DND-41 (cell line): ENCODE results near the gene MAPKAPK2.

ENCODE experiments used
- ATAC-seq: fragments of 200-7000 bp; cut with Tn5 transposase; 3 replicates; pipeline ENCODE4 v1.9.1; 2021; ENCODE audit warnings: low read depth; ENCODE audit not compliant: insufficient read depth
- DNase-seq: peaks from one replicate; pipeline ENCODE4 v3.0.0-alpha.2; 2020
- H2AFZ ChIP-seq: 2 replicates; pipeline ENCODE4 v1.6.0; 2012; ENCODE audit warnings: low read depth, low read length
- H3K27ac ChIP-seq: 2 replicates; pipeline ENCODE4 v1.5.1; 2012; ENCODE audit warnings: low read length, inconsistent platforms
- H3K27me3 ChIP-seq: fragments of 200-600 bp; sonication (generic); 2 replicates; pipeline ENCODE4 v1.6.0; 2012; ENCODE audit warnings: low read length, mild to moderate bottlenecking, inconsistent platforms; ENCODE audit not compliant: insufficient read depth, poor library complexity
- H3K36me3 ChIP-seq: 2 replicates; pipeline ENCODE4 v1.5.1; 2012; ENCODE audit warnings: low read length, inconsistent platforms; ENCODE audit not compliant: insufficient read depth
- H3K4me1 ChIP-seq: 2 replicates; pipeline ENCODE4 v1.5.1; 2012; ENCODE audit warnings: mild to moderate bottlenecking, low read length; ENCODE audit not compliant: insufficient read depth
- H3K4me2 ChIP-seq: 2 replicates; pipeline ENCODE4 v1.6.0; 2012; ENCODE audit warnings: mild to moderate bottlenecking, moderate library complexity, low read length, inconsistent platforms; ENCODE audit not compliant: insufficient read depth
- H3K4me3 ChIP-seq, 2 experiments: fragments of 200-600 bp in 1 of 2; shearing (Covaris generic) in 1 of 2; 2 replicates each; pipeline ENCODE4 v1.5.1; 2012 to 2016; ENCODE audit warnings: inconsistent platforms in 2 of 2, low read length in 2 of 2, mild to moderate bottlenecking in 2 of 2, low read depth in 1 of 2, moderate library complexity in 1 of 2
- H3K79me2 ChIP-seq: 2 replicates; pipeline ENCODE4 v1.6.0; 2012; ENCODE audit warnings: low read length, inconsistent platforms; ENCODE audit not compliant: insufficient read depth
- H3K9ac ChIP-seq: 2 replicates; pipeline ENCODE4 v1.6.0; 2012; ENCODE audit warnings: low read depth, mild to moderate bottlenecking, inconsistent platforms, low read length, moderate library complexity
- H3K9me3 ChIP-seq: 2 replicates; pipeline ENCODE4 v1.5.1; 2012; ENCODE audit warnings: low read length, moderate library complexity, mild to moderate bottlenecking, inconsistent platforms; ENCODE audit not compliant: insufficient read depth, severe bottlenecking
- H4K20me1 ChIP-seq: 2 replicates; pipeline ENCODE4 v1.6.0; 2012; ENCODE audit warnings: low read length; ENCODE audit not compliant: insufficient read depth
- CTCF ChIP-seq: IDR thresholded peaks from 2 replicates; pipeline ENCODE4 v1.5.1; 2012; ENCODE audit warnings: borderline replicate concordance, low read length, moderate library complexity, mild to moderate bottlenecking; ENCODE audit not compliant: poor library complexity, severe bottlenecking; ENCODE audit errors: extremely low read depth
- EZH2 ChIP-seq: IDR thresholded peaks from 3 replicates; pipeline ENCODE4 v1.6.1; 2012; ENCODE audit warnings: borderline replicate concordance, low read depth, mild to moderate bottlenecking, moderate library complexity, low read length, inconsistent platforms; ENCODE audit not compliant: severe bottlenecking

Gene MAPKAPK2

GRCh38 chr1:206719169-206719839, 34.6 kb downstream of the MAPKAPK2 start:
- ATAC-seq (no peak), DNase-seq (no peak)
- Histone ChIP-seq H3K36me3 (no peaks in the 10 kb centered on the region), H3K27me3 (no peaks in the 10 kb centered on the region), H2AFZ (no peak overlapping the region), H3K79me2 (peaks cover 31% of the 10 kb centered on the region), H3K9ac (no peak overlapping the region), H3K27ac (no peak overlapping the region), H3K4me1 (peaks cover 23% of the 10 kb centered on the region), H3K4me3 (no peak overlapping the region), H3K9me3 (no peaks in the 10 kb centered on the region), H4K20me1 (peaks cover 13% of the 10 kb centered on the region), H3K4me2 (no peak overlapping the region)
- TF ChIP-seq CTCF (no peak), EZH2 (no peak)

- no peaks in the 10 kb centered on the region for H3K36me3 ChIP-seq
- no peak for TF ChIP-seq EZH2
- no peak for TF ChIP-seq CTCF
- H3K4me3 ChIP-seq, result no peak overlapping the region
- H3K27ac ChIP-seq, result no peak overlapping the region
- H3K79me2 ChIP-seq, result peaks cover 28% of the 10 kb centered on the region
- H3K9me3 ChIP-seq, result no peaks in the 10 kb centered on the region
- no peaks in the 10 kb centered on the region for H3K27me3 ChIP-seq
- H3K4me1 ChIP-seq, result peaks cover 11% of the 10 kb centered on the region
- H4K20me1 ChIP-seq, result peaks cover 11% of the 10 kb centered on the region; the same call in 1 of the 2 replicates
- H3K4me2 ChIP-seq, result no peak overlapping the region
- ATAC-seq (no peak), DNase-seq (no peak)
- H3K9ac ChIP-seq, result no peak overlapping the region
- no peak overlapping the region for H2AFZ ChIP-seq
These were observed 36.7 kb downstream of the MAPKAPK2 start for GRCh38 chr1:206721454-206721853.

- Histone ChIP-seq H3K79me2 (peaks cover 33% of the 10 kb centered on the region), H3K4me2 (no peak overlapping the region), H3K9me3 (no peaks in the 10 kb centered on the region), H4K20me1 (peaks cover 15% of the 10 kb centered on the region; the same call in 1 of the 2 replicates), H3K36me3 (no peaks in the 10 kb centered on the region), H3K27me3 (no peaks in the 10 kb centered on the region), H3K9ac (no peak overlapping the region), H2AFZ (no peak overlapping the region), H3K4me3 (no peak overlapping the region), H3K27ac (no peak overlapping the region), H3K4me1 (peaks cover 9% of the 10 kb centered on the region)
- TF ChIP-seq CTCF, result no peak
- TF ChIP-seq EZH2, result no peak
- DNase-seq (no peak), ATAC-seq (no peak)
These were observed 38.2 kb downstream of the MAPKAPK2 start for GRCh38 chr1:206722751-206723461.

GRCh38 chr1:206723462-206723804, 38.7 kb downstream of the MAPKAPK2 start:
- Histone ChIP-seq H3K4me3 (no peak overlapping the region), H3K79me2 (peaks cover 33% of the 10 kb centered on the region), H3K9ac (no peak overlapping the region), H3K4me1 (peaks cover 13% of the 10 kb centered on the region), H3K9me3 (no peaks in the 10 kb centered on the region), H4K20me1 (peaks cover 15% of the 10 kb centered on the region; the same call in 1 of the 2 replicates), H3K27ac (no peak overlapping the region), H2AFZ (no peak overlapping the region), H3K27me3 (no peaks in the 10 kb centered on the region), H3K4me2 (no peak overlapping the region), H3K36me3 (no peaks in the 10 kb centered on the region)
- DNase-seq (no peak), ATAC-seq (no peak)
- TF ChIP-seq EZH2 (no peak), CTCF (no peak)
